Erythroblast (primary cell): ENCODE results near the gene NPTX1.

Experiments
- GATA1 ChIP-seq: IDR thresholded peaks from 2 replicates; pipeline ENCODE4 v1.6.1; 2011; ENCODE audit warnings: low read depth, mild to moderate bottlenecking, control low read depth, low read length, moderate library complexity
- POLR2A ChIP-seq: IDR thresholded peaks from 2 replicates; pipeline ENCODE4 v1.6.1; 2011; ENCODE audit warnings: mild to moderate bottlenecking, low read length

DNA sequence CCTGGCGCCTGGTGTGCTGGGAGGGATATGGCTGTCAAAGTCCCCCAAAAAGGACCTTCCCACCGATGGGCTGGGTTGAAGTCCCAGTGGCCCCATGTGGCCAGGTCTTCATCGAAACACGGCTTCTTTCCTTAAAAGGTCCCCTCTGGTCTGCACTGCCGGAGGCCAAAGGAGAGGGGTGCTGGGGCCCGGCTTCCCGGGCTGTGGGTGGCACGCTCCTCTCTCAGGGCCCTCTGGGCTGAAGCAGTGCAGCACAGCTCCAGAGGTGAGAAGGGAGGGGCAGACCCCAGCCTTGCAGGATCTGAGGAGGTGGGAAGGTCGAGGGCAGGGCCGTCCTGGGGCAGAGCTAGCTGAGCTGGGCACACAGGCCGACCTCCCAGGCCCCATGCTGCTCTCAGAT is 6.7 kb downstream of the NPTX1 start:
- TF ChIP-seq POLR2A (no peak), GATA1 (no peak)
